Endothelial cell of umbilical vein (primary cell): ENCODE results near the gene THSD7B. TPM values are rescaled to one million over a fixed set of nuclear protein-coding genes. Genes with fewer than 3 reads are reported as not detected.

Experiments used
- BruUV-seq: library from RNA; stranded (reverse); fragments of 400-500 nt; replicated peaks from 2 replicates; lab custom pipeline; 2021; lab: Mats Ljungman, UMichigan
- CTCF ChIA-PET: fragments of 300-600, 350-600 bp; sonication (Branson Sonifier 250); formaldehyde crosslinking; loops from one replicate; lab custom pipeline; 2021; ENCODE audit warnings: antibody characterized with exemption, inconsistent platforms; lab: Charles Lee
- POLR2A ChIA-PET: fragments of 300-600, 350-600 bp; sonication (Branson Sonifier 250); formaldehyde crosslinking; loops from one replicate; lab custom pipeline; 2021; ENCODE audit warnings: antibody characterized with exemption, inconsistent platforms; lab: Charles Lee
- DNase-seq: peaks from one replicate; pipeline ENCODE4 v3.0.0-alpha.2; 2011; ENCODE audit warnings: low read depth, low spot score
- FAIRE-seq: peaks from 2 replicates; lab custom pipeline; 2011; peaks lifted over from hg19 to GRCh38; lab: Jason Lieb, UNC
- H2AFZ ChIP-seq: 2 replicates; pipeline ENCODE4 v1.6.0; 2012; ENCODE audit warnings: low read depth, low read length, control low read depth, inconsistent platforms
- H3K27ac ChIP-seq: 2 replicates; pipeline ENCODE4 v1.5.1; 2011; ENCODE audit warnings: low read depth, mild to moderate bottlenecking, control low read depth, low read length, moderate library complexity; ENCODE audit not compliant: insufficient read depth
- H3K27me3 ChIP-seq, 2 experiments: 2 replicates each; pipeline versions ENCODE4 v1.6.0 to v1.6.1; 2011; ENCODE audit warnings: low read length in 2 of 2, mixed read lengths in 1 of 2; ENCODE audit not compliant: control insufficient read depth in 2 of 2, insufficient read depth in 2 of 2
- H3K36me3 ChIP-seq, 2 experiments: 2 replicates in 1 of 2; 3 replicates in 1 of 2; pipeline ENCODE4 v1.5.1; 2011; ENCODE audit warnings: low read length in 2 of 2, mild to moderate bottlenecking in 1 of 2, moderate library complexity in 1 of 2; ENCODE audit not compliant: control insufficient read depth in 2 of 2, insufficient read depth in 2 of 2; ENCODE audit errors: extremely low read depth in 1 of 2
- H3K4me1 ChIP-seq: 3 replicates; pipeline ENCODE4 v1.5.1; 2011; ENCODE audit warnings: mild to moderate bottlenecking, low read length; ENCODE audit not compliant: control insufficient read depth, insufficient read depth; ENCODE audit errors: extremely low read depth
- H3K4me2 ChIP-seq: 2 replicates; pipeline ENCODE4 v1.6.1; 2011; ENCODE audit warnings: low read length, control low read depth, mixed read lengths; ENCODE audit not compliant: insufficient read depth
- H3K4me3 ChIP-seq, 3 experiments: fragments of 200-600 bp in 1 of 3; sonication (generic), shearing (Covaris generic) in 1 of 3; replicated peaks in 1 of 3; 2 replicates each; pipeline ENCODE4 v1.5.1; 2011 to 2016; ENCODE audit warnings: control low read depth in 3 of 3, low read length in 3 of 3, mild to moderate bottlenecking in 2 of 3, inconsistent platforms in 1 of 3, low read depth in 1 of 3, moderate library complexity in 1 of 3; ENCODE audit not compliant: insufficient read depth in 1 of 3
- H3K79me2 ChIP-seq: 2 replicates; pipeline ENCODE4 v1.6.0; 2012; ENCODE audit warnings: low read length, inconsistent platforms; ENCODE audit not compliant: control insufficient read depth, insufficient read depth
- H3K9ac ChIP-seq: replicated peaks from 2 replicates; pipeline ENCODE3; 2011; ENCODE audit warnings: low read length, control low read depth; ENCODE audit not compliant: insufficient read depth; ENCODE audit errors: extremely low read depth
- H3K9me1 ChIP-seq: replicated peaks from 3 replicates; pipeline ENCODE4 v1.6.0; 2011; ENCODE audit warnings: mild to moderate bottlenecking, low read length; ENCODE audit not compliant: control insufficient read depth, insufficient read depth; ENCODE audit errors: extremely low read depth
- H3K9me3 ChIP-seq: replicated peaks from 2 replicates; pipeline ENCODE4 v1.5.1; 2012; ENCODE audit warnings: low read length, inconsistent platforms; ENCODE audit not compliant: control insufficient read depth, insufficient read depth
- H4K20me1 ChIP-seq: replicated peaks from 2 replicates; pipeline ENCODE3; 2011; ENCODE audit warnings: mild to moderate bottlenecking, low read length; ENCODE audit not compliant: control insufficient read depth, insufficient read depth; ENCODE audit errors: extremely low read depth
- EZH2 ChIP-seq: IDR thresholded peaks from 2 replicates; pipeline ENCODE4 v1.6.1; 2012; ENCODE audit warnings: borderline replicate concordance, low read depth, mild to moderate bottlenecking, moderate library complexity, low read length, inconsistent platforms; ENCODE audit not compliant: severe bottlenecking
- GATA2 ChIP-seq: IDR thresholded peaks from 2 replicates; pipeline ENCODE4 v1.7.0; 2011; ENCODE audit warnings: low read depth, mild to moderate bottlenecking, moderate library complexity, mixed read lengths, low read length; ENCODE audit not compliant: insufficient read length, insufficient read depth
- MYC ChIP-seq: IDR thresholded peaks from one replicate; pipeline ENCODE4 v1.6.1; 2011; ENCODE audit warnings: mild to moderate bottlenecking, low read depth, low read length
- POLR2A ChIP-seq: IDR thresholded peaks from 2 replicates; pipeline ENCODE4 v1.6.1; 2012; ENCODE audit warnings: low read depth, mild to moderate bottlenecking, control low read depth, low read length
- POLR2AphosphoS5 ChIP-seq: IDR thresholded peaks from 2 replicates; pipeline ENCODE4 v1.6.1; 2012; ENCODE audit warnings: low read depth, mild to moderate bottlenecking, control low read depth, low read length, moderate library complexity; ENCODE audit not compliant: insufficient read depth
- dilution Hi-C: fragments of 300-500 bp; cut with MboI; formaldehyde crosslinking; loops from one replicate; pipeline ENCODE4 v1.15.0; 2019; ENCODE audit warnings: low sequenced_read_pairs; ENCODE audit not compliant: extremely low pct_ligation_motif_present
- intact Hi-C: fragments of 100-400 bp; cut with micrococcal nuclease; formaldehyde crosslinking; loops from one replicate; pipeline ENCODE4 v1.10.0; 2022
- polyA plus RNA-seq, 4 experiments: library from polyadenylated mRNA; depleted of rRNA in 3 of 4; stranded (reverse) in 3 of 4; unstranded in 1 of 4; fragments of >200 nt; gene quantifications; 2 replicates each; pipeline versions ENCODE4 v1.2.1 to v1.2.3, GENCODE V29; 2011 to 2012; ENCODE audit warnings: missing spikeins in 1 of 4
- total RNA-seq: library from RNA; stranded (reverse); gene quantifications from 2 replicates; pipeline ENCODE4 v1.2.3, GENCODE V29; 2021
- TF ChIP-seq, protein P1 (sequence below): IDR thresholded peaks from 2 replicates; pipeline ENCODE4 v1.6.1; 2011; ENCODE audit not compliant: insufficient read depth, insufficient read length

The THSD7B gene
- total and polyA plus RNA-seq, 2 donors (not counting 3 experiments of a cell fraction or from before 2014, with no cell fraction given) = 0.04 TPM; not detected in 1

DNA sequence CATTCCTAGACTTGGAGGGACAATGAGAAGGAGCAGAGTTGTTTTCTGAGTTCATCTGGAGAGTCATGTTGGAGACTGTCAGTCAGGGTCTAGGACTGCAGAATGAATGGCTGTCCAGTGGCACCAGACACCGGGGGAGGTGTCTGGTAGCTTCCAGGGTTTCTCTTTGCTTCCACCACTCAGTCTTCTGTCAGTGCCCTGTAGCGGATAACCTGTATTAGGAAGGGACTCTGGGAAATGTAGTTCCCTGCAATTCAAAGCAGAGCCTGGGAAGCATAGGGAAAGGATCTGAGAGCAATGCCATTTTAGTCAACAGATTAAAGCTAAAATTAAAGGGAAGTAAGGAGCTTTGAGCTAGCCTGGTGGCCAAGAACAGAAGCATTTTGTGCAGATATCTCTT is 257.9 kb downstream of the THSD7B start:
- no TSS peak for BruUV-seq
- intact Hi-C loops = no loop called here
- no peak for FAIRE-seq
- Histone ChIP-seq H3K27ac (no peak overlapping the region), H2AFZ (no peak overlapping the region), H3K4me1 (no peaks in the 10 kb centered on the region), H3K9me1 (no peaks in the 10 kb centered on the region), H4K20me1 (no peaks in the 10 kb centered on the region), H3K79me2 (no peaks in the 10 kb centered on the region), H3K27me3 (no peaks in the 10 kb centered on the region), H3K36me3 (no peaks in the 10 kb centered on the region), H3K9ac (no peak overlapping the region), H3K4me3 (no peak overlapping the region), H3K4me2 (no peak overlapping the region), H3K9me3 (no peaks in the 10 kb centered on the region)
- dilution Hi-C loops = no loop called here
- ChIA-PET CTCF (no interaction called here), POLR2A (no interaction called here)
- DNase-seq = no peak
- TF ChIP-seq MYC (no peak), GATA2 (no peak), EZH2 (no peak), POLR2AphosphoS5 (no peak)
- TF ChIP-seq, protein P1, sequence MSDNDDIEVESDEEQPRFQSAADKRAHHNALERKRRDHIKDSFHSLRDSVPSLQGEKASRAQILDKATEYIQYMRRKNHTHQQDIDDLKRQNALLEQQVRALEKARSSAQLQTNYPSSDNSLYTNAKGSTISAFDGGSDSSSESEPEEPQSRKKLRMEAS = no peak

DNA sequence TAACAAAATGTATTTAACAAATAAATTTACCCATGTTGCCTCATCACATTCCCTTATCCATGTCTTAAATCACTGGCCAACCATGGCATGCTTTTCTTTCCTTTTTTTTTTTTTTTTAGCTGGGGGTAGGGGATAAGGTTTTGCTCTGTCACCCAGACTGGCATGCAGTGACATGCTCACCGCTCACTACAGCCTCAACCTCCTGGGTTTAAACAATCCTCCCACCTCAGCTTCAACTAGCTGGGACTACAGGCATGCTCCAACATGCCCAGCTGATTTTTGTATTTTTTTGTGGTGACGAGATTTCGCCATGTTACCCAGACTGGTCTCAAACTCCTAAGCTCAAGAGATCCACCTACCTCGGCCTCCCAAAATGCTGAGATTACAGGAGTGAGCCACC is 266.4 kb downstream of the THSD7B start:
- Histone ChIP-seq H3K4me2 (no peak overlapping the region), H3K4me3 (no peak overlapping the region), H3K9me1 (no peaks in the 10 kb centered on the region), H3K9ac (no peak overlapping the region), H3K79me2 (no peaks in the 10 kb centered on the region), H3K36me3 (no peaks in the 10 kb centered on the region), H3K9me3 (no peaks in the 10 kb centered on the region), H2AFZ (no peak overlapping the region), H3K27ac (no peak overlapping the region), H3K4me1 (no peaks in the 10 kb centered on the region), H3K27me3 (no peaks in the 10 kb centered on the region), H4K20me1 (no peaks in the 10 kb centered on the region)
- ChIA-PET POLR2A (no interaction called here), CTCF (no interaction called here)
- no peak for FAIRE-seq
- dilution Hi-C loops = no loop called here
- TF ChIP-seq, protein P1 = no peak
- no peak for TF ChIP-seq POLR2A
- no peak for TF ChIP-seq EZH2
- no peak for DNase-seq
- no TSS peak for BruUV-seq
- intact Hi-C loops = no loop called here
